H1 (cell line): ENCODE measurements around the gene ADORA1. TPM values are rescaled to one million over a fixed set of nuclear protein-coding genes. Genes with fewer than 3 reads are reported as not detected.

ENCODE experiments used
- CTCF ChIA-PET: fragments of 300-600 bp; sonication (Branson Sonifier 250); formaldehyde crosslinking; loops from one replicate; lab custom pipeline; 2021; ENCODE audit not compliant: partially characterized antibody; lab: Charles Lee
- POLR2A ChIA-PET: fragments of 300-600 bp; sonication (Branson Sonifier 250); formaldehyde crosslinking; loops from one replicate; lab custom pipeline; 2021; ENCODE audit warnings: inconsistent platforms; ENCODE audit not compliant: partially characterized antibody; lab: Charles Lee
- DNase-seq, 2 experiments: peaks; one replicate each; pipeline versions ENCODE4 v3.0.0 to v3.0.0-alpha.2; 2010 to 2022; ENCODE audit warnings: low spot score in 2 of 2, low read depth in 1 of 2, mixed read lengths in 1 of 2
- FAIRE-seq: peaks from 2 replicates; lab custom pipeline; 2011; peaks lifted over from hg19 to GRCh38; lab: Jason Lieb, UNC
- H2AFZ ChIP-seq: 2 replicates; pipeline ENCODE4 v1.8.1; 2012; ENCODE audit warnings: low read length, inconsistent platforms
- H2AK5ac ChIP-seq: 2 replicates; pipeline ENCODE4 v1.6.1; 2013; ENCODE audit warnings: low read depth, low read length
- H2BK120ac ChIP-seq: replicated peaks from 2 replicates; pipeline ENCODE3; 2013; ENCODE audit warnings: low read depth, low read length, inconsistent platforms
- H2BK12ac ChIP-seq: 2 replicates; pipeline ENCODE4 v1.6.1; 2013; ENCODE audit warnings: low read depth, low read length
- H2BK15ac ChIP-seq: 2 replicates; pipeline ENCODE4 v1.6.1; 2013; ENCODE audit warnings: low read length
- H2BK20ac ChIP-seq: 2 replicates; pipeline ENCODE4 v1.6.1; 2013; ENCODE audit warnings: low read length
- H2BK5ac ChIP-seq: 2 replicates; pipeline ENCODE4 v1.6.1; 2013; ENCODE audit warnings: low read depth, low read length
- H3K14ac ChIP-seq: 2 replicates; pipeline ENCODE4 v1.6.1; 2013; ENCODE audit warnings: inconsistent platforms; ENCODE audit not compliant: insufficient read length
- H3K18ac ChIP-seq: 2 replicates; pipeline ENCODE4 v1.6.1; 2013; ENCODE audit warnings: low read length; ENCODE audit errors: extremely low read depth
- H3K23ac ChIP-seq: 2 replicates; pipeline ENCODE4 v1.6.1; 2013; ENCODE audit warnings: inconsistent platforms; ENCODE audit not compliant: insufficient read length
- H3K23me2 ChIP-seq: 2 replicates; pipeline ENCODE4 v1.6.1; 2013; ENCODE audit warnings: low read depth, low read length
- H3K27ac ChIP-seq: 2 replicates; pipeline ENCODE4 v1.6.1; 2011; ENCODE audit warnings: low read depth, low read length, inconsistent platforms
- H3K27me3 ChIP-seq, 4 experiments: replicated peaks in 1 of 4; 1 replicate in 1 of 4; 2 replicates in 3 of 4; pipeline versions ENCODE4 v1.6.1 to v1.8.1; 2011 to 2013; ENCODE audit warnings: low read length in 3 of 4, mild to moderate bottlenecking in 3 of 4, inconsistent platforms in 2 of 4, mixed read lengths in 2 of 4, moderate library complexity in 1 of 4; ENCODE audit not compliant: control insufficient read depth in 3 of 4, insufficient read depth in 3 of 4; ENCODE audit errors: extremely low read depth in 1 of 4
- H3K36me3 ChIP-seq, 4 experiments: 2 replicates each; pipeline versions ENCODE4 v1.6.1 to v1.8.1; 2011 to 2013; ENCODE audit warnings: mild to moderate bottlenecking in 4 of 4, low read length in 3 of 4, moderate library complexity in 2 of 4, control low read depth in 1 of 4, inconsistent platforms in 1 of 4; ENCODE audit not compliant: insufficient read depth in 4 of 4, control insufficient read depth in 2 of 4
- H3K4ac ChIP-seq: replicated peaks from 2 replicates; pipeline ENCODE3; 2013; ENCODE audit warnings: low read length, low read depth, mixed read lengths, inconsistent platforms; ENCODE audit not compliant: insufficient read length
- H3K4me1 ChIP-seq, 4 experiments: replicated peaks in 1 of 4; 1 replicate in 1 of 4; 2 replicates in 3 of 4; pipeline versions ENCODE4 v1.6.1 to v1.8.1; 2011 to 2013; ENCODE audit warnings: low read length in 3 of 4, inconsistent platforms in 2 of 4, mixed read lengths in 1 of 4; ENCODE audit not compliant: insufficient read depth in 4 of 4, control insufficient read depth in 3 of 4
- H3K4me2 ChIP-seq, 2 experiments: 2 replicates each; pipeline versions ENCODE4 v1.6.1 to v1.8.1; 2011 to 2013; ENCODE audit warnings: low read depth in 2 of 2, low read length in 2 of 2, control low read depth in 1 of 2, inconsistent platforms in 1 of 2, mild to moderate bottlenecking in 1 of 2; ENCODE audit not compliant: insufficient read depth in 1 of 2
- H3K4me3 ChIP-seq, 4 experiments: fragments of 200-600, 300-600 bp in 1 of 4; sonication (generic), shearing (Covaris generic), sonication (Bioruptor Twin) in 1 of 4; 2 replicates each; pipeline versions ENCODE4 v1.5.1 to v1.8.1; 2011 to 2016; ENCODE audit warnings: low read length in 4 of 4, low read depth in 3 of 4, control low read depth in 2 of 4, inconsistent platforms in 2 of 4, mild to moderate bottlenecking in 2 of 4, mixed read lengths in 1 of 4, moderate library complexity in 1 of 4; ENCODE audit not compliant: insufficient read depth in 2 of 4; ENCODE audit errors: extremely low read depth in 1 of 4
- H3K56ac ChIP-seq: replicated peaks from 2 replicates; pipeline ENCODE3; 2013; ENCODE audit warnings: low read depth, mild to moderate bottlenecking, mixed read lengths, low read length, inconsistent platforms; ENCODE audit not compliant: insufficient read length
- H3K79me1 ChIP-seq: 2 replicates; pipeline ENCODE4 v1.6.1; 2013; ENCODE audit warnings: low read depth, low read length, control low read depth
- H3K79me2 ChIP-seq, 2 experiments: 2 replicates each; pipeline versions ENCODE4 v1.6.1 to v1.8.1; 2012 to 2013; ENCODE audit warnings: low read length in 2 of 2, mild to moderate bottlenecking in 2 of 2, inconsistent platforms in 1 of 2; ENCODE audit not compliant: insufficient read depth in 2 of 2, control insufficient read depth in 1 of 2
- H3K9ac ChIP-seq, 4 experiments: replicated peaks in 1 of 4; 1 replicate in 1 of 4; 2 replicates in 3 of 4; pipeline versions ENCODE4 v1.6.1 to v1.8.1; 2011 to 2013; ENCODE audit warnings: low read depth in 3 of 4, low read length in 3 of 4, control low read depth in 2 of 4, mild to moderate bottlenecking in 2 of 4, moderate library complexity in 2 of 4, inconsistent platforms in 1 of 4; ENCODE audit errors: extremely low read depth in 1 of 4
- H3K9me3 ChIP-seq, 2 experiments: 2 replicates each; pipeline versions ENCODE4 v1.6.1 to v1.8.1; 2012 to 2013; ENCODE audit warnings: mild to moderate bottlenecking in 2 of 2, moderate library complexity in 2 of 2, control low read depth in 1 of 2, inconsistent platforms in 1 of 2, low read depth in 1 of 2, low read length in 1 of 2, mixed read lengths in 1 of 2; ENCODE audit not compliant: insufficient read depth in 2 of 2
- H4K20me1 ChIP-seq, 2 experiments: replicated peaks in 1 of 2; 2 replicates each; pipeline versions ENCODE3 to v1.8.1; 2011 to 2013; ENCODE audit warnings: inconsistent platforms in 2 of 2, low read length in 2 of 2, mild to moderate bottlenecking in 1 of 2; ENCODE audit not compliant: insufficient read depth in 2 of 2, control insufficient read depth in 1 of 2
- H4K5ac ChIP-seq: 2 replicates; pipeline ENCODE4 v1.6.1; 2013; ENCODE audit warnings: low read length, low read depth, mixed read lengths, inconsistent platforms; ENCODE audit not compliant: insufficient read length
- H4K8ac ChIP-seq: 2 replicates; pipeline ENCODE4 v1.8.0; 2013; ENCODE audit warnings: mild to moderate bottlenecking, moderate library complexity, low read length, inconsistent platforms; ENCODE audit not compliant: insufficient read depth; ENCODE audit errors: extremely low read depth
- H4K91ac ChIP-seq: replicated peaks from 2 replicates; pipeline ENCODE3; 2013; ENCODE audit warnings: low read length, mixed read lengths, inconsistent platforms; ENCODE audit not compliant: insufficient read length
- BRCA1 ChIP-seq: IDR thresholded peaks from 2 replicates; pipeline ENCODE4 v1.6.1; 2012; ENCODE audit warnings: low read depth, low read length, improper control_type of control experiment
- CEBPB ChIP-seq: IDR thresholded peaks from 2 replicates; pipeline ENCODE4 v1.6.1; 2012; ENCODE audit warnings: low read depth, low read length
- CHD2 ChIP-seq: IDR thresholded peaks from 2 replicates; pipeline ENCODE4 v1.6.1; 2012; ENCODE audit warnings: low read length, improper control_type of control experiment
- GABPA ChIP-seq: IDR thresholded peaks from 2 replicates; pipeline ENCODE4 v1.6.1; 2011; ENCODE audit warnings: mild to moderate bottlenecking, low read length, moderate library complexity, borderline replicate concordance; ENCODE audit not compliant: insufficient read depth
- JUND ChIP-seq: IDR thresholded peaks from 2 replicates; pipeline ENCODE4 v1.6.1; 2011; ENCODE audit warnings: mild to moderate bottlenecking, improper control_type of control experiment, low read length
- KDM1A ChIP-seq: fragments of 200-600, 300-600 bp; sonication (generic); IDR thresholded peaks from 2 replicates; pipeline ENCODE4 v1.7.1; 2016; ENCODE audit warnings: mild to moderate bottlenecking, low read length, borderline replicate concordance
- KDM5A ChIP-seq: fragments of 200-600 bp; IDR thresholded peaks from 2 replicates; pipeline ENCODE4 v1.7.1; 2012; ENCODE audit warnings: mild to moderate bottlenecking, low read length, inconsistent platforms, mixed read lengths
- RAD21 ChIP-seq, 2 experiments: IDR thresholded peaks in 1 of 2; conservative IDR thresholded peaks in 1 of 2; 2 replicates each; pipeline ENCODE4 v1.6.1; 2011; ENCODE audit warnings: low read depth in 2 of 2, low read length in 2 of 2, improper control_type of control experiment in 1 of 2, inconsistent platforms in 1 of 2, mild to moderate bottlenecking in 1 of 2, moderate library complexity in 1 of 2
- RNF2 ChIP-seq: fragments of 200-900, 300-1000 bp; sonication (generic); IDR thresholded peaks from 2 replicates; pipeline ENCODE4 v1.7.1; 2016; ENCODE audit warnings: borderline replicate concordance, low read depth, mild to moderate bottlenecking, antibody characterized with exemption, low read length; ENCODE audit not compliant: poor library complexity, severe bottlenecking; ENCODE audit errors: missing control alignments
- SIX5 ChIP-seq: IDR thresholded peaks from 2 replicates; pipeline ENCODE4 v1.6.1; 2011; ENCODE audit warnings: mild to moderate bottlenecking, low read depth, low read length
- SRF ChIP-seq: IDR thresholded peaks from 2 replicates; pipeline ENCODE4 v1.6.1; 2011; ENCODE audit warnings: mild to moderate bottlenecking, low read depth, low read length, moderate library complexity
- TBP ChIP-seq: IDR thresholded peaks from 2 replicates; pipeline ENCODE4 v1.6.1; 2011; ENCODE audit warnings: low read depth, low read length, improper control_type of control experiment
- TEAD4 ChIP-seq: IDR thresholded peaks from 2 replicates; pipeline ENCODE4 v1.6.1; 2012; ENCODE audit warnings: low read depth, low read length, inconsistent platforms, mixed read lengths
- WGBS, 2 experiments: shearing (Covaris generic) in 1 of 2; methylation state at CpG; one replicate each; pipeline versions ENCODE4 v1.1.6 to v1.1.7; 2013 to 2015; ENCODE audit warnings: low lambda C conversion rate in 2 of 2, mixed read lengths in 2 of 2, inconsistent platforms in 1 of 2, low coverage in 1 of 2, missing lambda C conversion rate in 1 of 2; ENCODE audit not compliant: insufficient replicate concordance in 2 of 2, insufficient coverage in 1 of 2, insufficient read length in 1 of 2; ENCODE audit errors: extremely low coverage in 1 of 2, missing lambda C conversion rate in 1 of 2; 5-methylcytosine and 5-hydroxymethylcytosine counted together
- polyA plus RNA-seq, 7 experiments: library from polyadenylated mRNA; depleted of rRNA in 3 of 7; stranded (reverse) in 5 of 7; unstranded in 2 of 7; fragments of >200 nt in 5 of 7; fragments of 200-250 nt in 2 of 7; gene quantifications; 1 replicate in 5 of 7; 2 replicates in 1 of 7; 4 replicates in 1 of 7; pipeline versions ENCODE4 v1.2.1 to v1.2.3, GENCODE V29; 2011 to 2013; ENCODE audit warnings: missing spikeins in 2 of 7, mixed read lengths in 2 of 7
- total RNA-seq: library from RNA; stranded (reverse); fragmentation: NEBNext Ultra II Directional; extraction: Animal tissue kit (Norgen Biotek cat#: 25700); gene quantifications from 2 replicates; pipeline ENCODE4 v1.2.1, GENCODE V29; 2021

Gene ADORA1
- total and polyA plus RNA-seq, 2 of the 8 experiments (the other 6 are each of a cell fraction or from before 2014, with no cell fraction given) = 3.3 to 6.7 TPM

DNA sequence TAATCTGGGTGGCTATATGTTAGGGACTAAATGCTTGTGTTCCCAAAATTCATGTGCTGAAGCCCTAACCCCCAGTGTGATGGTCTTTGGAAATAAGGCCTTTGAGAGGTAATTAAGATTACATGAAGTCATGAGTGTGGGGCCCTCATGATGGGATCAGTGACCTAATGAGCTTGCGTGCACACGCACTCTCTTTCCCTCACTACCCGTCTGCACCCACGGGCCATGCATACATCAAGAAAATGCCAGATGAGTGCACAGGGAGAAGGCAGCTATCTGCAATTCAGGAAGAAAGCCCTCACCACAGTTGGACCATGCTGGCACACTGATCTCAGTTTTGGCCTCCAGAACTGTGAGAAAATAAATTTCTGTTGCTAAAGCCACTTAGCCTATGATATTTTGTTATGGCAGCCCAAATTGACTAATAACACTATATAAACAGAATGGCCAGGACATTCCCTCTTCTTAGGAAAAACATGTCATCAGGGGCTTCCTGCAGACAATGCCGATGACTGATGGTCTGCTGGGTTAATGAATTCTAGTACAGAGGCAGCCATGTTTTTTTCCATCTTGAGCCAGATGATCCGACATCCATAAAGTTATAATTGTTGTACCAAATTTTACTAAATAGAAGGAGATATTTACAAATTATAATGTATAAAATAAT lies 23.6 kb upstream of the ADORA1 start:
- Histone ChIP-seq H3K4ac (no peak overlapping the region), H4K8ac (no peak overlapping the region), H3K56ac (no peak overlapping the region), H2AFZ (no peak overlapping the region), H2BK120ac (no peak overlapping the region), H3K27ac (no peak overlapping the region), H3K23me2 (no peaks in the 10 kb centered on the region), H3K23ac (no peak overlapping the region), H3K18ac (no peak overlapping the region), H4K20me1 (no peaks in the 10 kb centered on the region), H3K79me1 (no peaks in the 10 kb centered on the region), H3K9ac (no peak overlapping the region), H3K9me3 (0 out of 4 replicates have a peak, but pooled peaks cover 0 to 4% of the 10 kb centered on the region in 2 experiments), H3K27me3 (peaks cover 0 to 4% (median 0%) of the 10 kb centered on the region in 4 experiments; a peak in 1 of 7 replicates), H3K4me3 (no peak overlapping the region), H3K4me2 (no peak overlapping the region), H3K4me1 (no peaks in the 10 kb centered on the region), H2BK20ac (no peak overlapping the region), H2BK5ac (no peak overlapping the region), H3K14ac (no peak overlapping the region), H2BK12ac (no peak overlapping the region), H2AK5ac (no peak overlapping the region), H2BK15ac (no peak overlapping the region), H4K91ac (no peak overlapping the region), H4K5ac (no peak overlapping the region), H3K79me2 (no peaks in the 10 kb centered on the region), H3K36me3 (no peaks in the 10 kb centered on the region)
- POLR2A ChIA-PET = interaction anchor here (0.6 kb wide), 1 partner anchor 10 kb away, joined by 3 read pairs; no protein-coding TSS in a partner anchor
- FAIRE-seq (no peak), DNase-seq (no peak)
- CTCF ChIA-PET = interaction anchor here (0.6 to 8.3 kb wide), 12 partner anchors 8 to 191 kb away, joined by 3 to 89 read pairs (median 6); partner anchors contain the start of genes ADORA1 and MYOG
- 93% methylated on average over 4 of the region's 6 CpGs; no CpG with 5 or more reads in 1 of the 2 experiments for WGBS, 2 experiments
- no peak for TF ChIP-seq SRF
- TF ChIP-seq RNF2 = no peak
- no peak for TF ChIP-seq TBP
- TF ChIP-seq KDM5A = no peak
- no peak for TF ChIP-seq CEBPB
- TF ChIP-seq KDM1A = no peak
- no peak for TF ChIP-seq CHD2
- TF ChIP-seq SIX5 = no peak
- TF ChIP-seq RAD21 (IDR thresholded peaks at IDR 0.05 in 1 of 2, conservative IDR thresholded peaks at IDR 0.05 in 1 of 2; ENCODE audit: low read depth in 2 of 2, low read length in 2 of 2) = no peak
- TF ChIP-seq JUND = no peak
- no peak for TF ChIP-seq BRCA1
- no peak for TF ChIP-seq GABPA
- no peak for TF ChIP-seq TEAD4
